Activated T-cell treated with anti-CD3 and anti-CD28 coated beads for 4 hours (primary cell): ENCODE results near the gene PUS1.
"Not testable (repeated sequence)": the region's sequence is repeated elsewhere in the genome, so short reads cannot be mapped to it uniquely, and the experiment has no call there.

Source experiments
- DNase-seq: peaks from one replicate; pipeline ENCODE4 v3.0.0-alpha.2; 2020

Gene PUS1

GRCh38 chr12:131965073-131965472 lies 36.0 kb downstream of the PUS1 start:
- DNase-seq = no peak

GRCh38 chr12:131971226-131971625 lies 42.1 kb downstream of the PUS1 start:
- no peak for DNase-seq

GRCh38 chr12:131975228-131975627 lies 46.2 kb downstream of the PUS1 start:
- no peak for DNase-seq

GRCh38 chr12:131979606-131980005 lies 50.5 kb downstream of the PUS1 start:
- DNase-seq = no peak

- no peak for DNase-seq
Measured at GRCh38 chr12:131980263-131980662, 51.2 kb downstream of the PUS1 start.

GRCh38 chr12:131981388-131981787 lies 52.3 kb downstream of the PUS1 start:
- no peak for DNase-seq

GRCh38 chr12:131982041-131982440 lies 53.0 kb downstream of the PUS1 start:
- no peak for DNase-seq

- DNase-seq = no peak
Measured at GRCh38 chr12:131983026-131983425, 54.0 kb downstream of the PUS1 start.

- no peak for DNase-seq
Measured at GRCh38 chr12:131983554-131983953, 54.5 kb downstream of the PUS1 start.

- no peak for DNase-seq
Measured at GRCh38 chr12:131984334-131984733, 55.3 kb downstream of the PUS1 start.

GRCh38 chr12:131985510-131985875 lies 56.4 kb downstream of the PUS1 start:
- DNase-seq = not testable (repeated sequence)

- no peak for DNase-seq
Measured at GRCh38 chr12:131986361-131986760, 57.3 kb downstream of the PUS1 start.

- DNase-seq = no peak
Measured at GRCh38 chr12:131986910-131987309, 57.8 kb downstream of the PUS1 start.

GRCh38 chr12:131987552-131987951 lies 58.5 kb downstream of the PUS1 start:
- no peak for DNase-seq

GRCh38 chr12:131988054-131988796 lies 59.1 kb downstream of the PUS1 start:
- DNase-seq = no peak

GRCh38 chr12:131989021-131989420 lies 59.9 kb downstream of the PUS1 start:
- no peak for DNase-seq

GRCh38 chr12:131990066-131990979 lies 61.2 kb downstream of the PUS1 start:
- DNase-seq = no peak

GRCh38 chr12:131990980-131991305 lies 61.9 kb downstream of the PUS1 start:
- no peak for DNase-seq

- DNase-seq = no peak
Measured at GRCh38 chr12:131991816-131992430, 62.8 kb downstream of the PUS1 start.

- no peak for DNase-seq
Measured at GRCh38 chr12:131994589-131994988, 65.5 kb downstream of the PUS1 start.
